Thyroid gland (tissue), 4 donors: Measurements from ENCODE around the gene ATXN7. TPM values are rescaled to one million over a fixed set of nuclear protein-coding genes. Genes with fewer than 3 reads are reported as not detected.
A peak's percentile ranks its signal among the peaks of the same experiment; 100 is the strongest.

Experiments used
- DNase-seq, 2 donors: peaks; one replicate each; pipeline ENCODE4 v3.0.0-alpha.2; 2019
- H3K27ac ChIP-seq, 3 donors: fragments of 200-600 bp; sonication (generic); 1 replicate in 2 of 3; 2 replicates in 1 of 3; pipeline ENCODE4 v1.5.1; 2016 to 2019; ENCODE audit warnings: mild to moderate bottlenecking in 1 of 3, moderate library complexity in 1 of 3
- H3K27me3 ChIP-seq: fragments of 200-600 bp; sonication (generic); one replicate; pipeline ENCODE4 v1.5.1; 2019
- H3K36me3 ChIP-seq, 2 donors: fragments of 200-600 bp; sonication (generic); one replicate each; pipeline ENCODE4 v1.5.1; 2016 to 2019
- H3K4me1 ChIP-seq, 2 donors: fragments of 200-600 bp; sonication (generic); one replicate each; pipeline ENCODE4 v1.5.1; 2017 to 2019
- H3K4me3 ChIP-seq, 3 donors: fragments of 200-600 bp; sonication (generic); replicated peaks in 1 of 3; 1 replicate in 2 of 3; 2 replicates in 1 of 3; pipeline ENCODE4 v1.5.1; 2016; ENCODE audit warnings: mild to moderate bottlenecking in 1 of 3
- H3K9me3 ChIP-seq: fragments of 200-600 bp; sonication (generic); one replicate; pipeline ENCODE4 v1.5.1; 2017
- CTCF ChIP-seq, 6 experiments: fragments of 200-600 bp in 3 of 6; fragments of 450-650 bp in 3 of 6; sonication (generic) in 3 of 6; IDR thresholded peaks; one replicate each; pipeline ENCODE4 v1.5.1; 2016 to 2019; ENCODE audit warnings: antibody characterized with exemption in 6 of 6, mild to moderate bottlenecking in 2 of 6, inconsistent platforms in 1 of 6, moderate library complexity in 1 of 6
- POLR2A ChIP-seq, 2 donors: fragments of 450-650 bp; IDR thresholded peaks; one replicate each; pipeline ENCODE4 v1.6.1; 2017; ENCODE audit warnings: antibody characterized with exemption in 2 of 2, mild to moderate bottlenecking in 2 of 2, moderate library complexity in 1 of 2
- WGBS, 2 donors: methylation state at CpG; one replicate each; pipeline ENCODE4 v1.1.5; 2017; 5-methylcytosine and 5-hydroxymethylcytosine counted together
- intact Hi-C: fragments of 100-400 bp; cut with DNase I; formaldehyde crosslinking; loops from one replicate; pipeline ENCODE4 v1.15.1; 2023
- total RNA-seq, 4 donors: library from RNA; depleted of rRNA; stranded (reverse); fragments of >200 nt; gene quantifications; one replicate each; pipeline ENCODE4 v1.2.3, GENCODE V29; 2016

Gene ATXN7
- total RNA-seq, 4 donors from 2014 or later, result 23.2 to 51.8 (median 33.8) TPM

GRCh38 chr3:63960048-63960711, 96.5 kb downstream of the ATXN7 start:
- TF ChIP-seq POLR2A (IDR thresholded peaks at IDR 0.05) (no peak), CTCF (IDR thresholded peaks at IDR 0.05) (no peak)
- 55 to 75% methylated on average over 6 of the region's 6 CpGs for WGBS, 2 donors
- no peak for DNase-seq
- Histone ChIP-seq H3K36me3 (no peaks in the 10 kb centered on the region), H3K27me3 (no peaks in the 10 kb centered on the region), H3K4me3 (no peak overlapping the region), H3K27ac (no peak overlapping the region), H3K9me3 (no peaks in the 10 kb centered on the region), H3K4me1 (peaks cover 5 to 14% of the 10 kb centered on the region in 2 donors)
- intact Hi-C loops, result no loop called here

- no peaks in the 10 kb centered on the region for H3K27me3 ChIP-seq
- H3K36me3 ChIP-seq, result no peaks in the 10 kb centered on the region
- no peaks in the 10 kb centered on the region for H3K9me3 ChIP-seq
- H3K27ac ChIP-seq, result no peak overlapping the region
- peaks cover 11 to 19% of the 10 kb centered on the region in 2 donors for H3K4me1 ChIP-seq
- TF ChIP-seq POLR2A (IDR thresholded peaks at IDR 0.05), result no peak
- TF ChIP-seq CTCF (IDR thresholded peaks at IDR 0.05), result peak in 5 of 6 experiments; percentile 18 to 65 (median 61)
- intact Hi-C loops, result no loop called here
- no peak overlapping the region for H3K4me3 ChIP-seq
- 20 to 28% methylated on average over 2 of the region's 2 CpGs for WGBS, 2 donors
- no peak for DNase-seq
These were observed 98.2 kb downstream of the ATXN7 start for GRCh38 chr3:63961891-63962290.

GRCh38 chr3:63963496-63963895, 99.8 kb downstream of the ATXN7 start:
- 95 to 98% methylated on average over 1 of the region's 1 CpG for WGBS, 2 donors
- TF ChIP-seq CTCF (IDR thresholded peaks at IDR 0.05), result no peak
- no peak for TF ChIP-seq POLR2A (IDR thresholded peaks at IDR 0.05)
- DNase-seq, result no peak
- no peaks in the 10 kb centered on the region for H3K9me3 ChIP-seq
- no peak overlapping the region for H3K27ac ChIP-seq
- H3K36me3 ChIP-seq, result no peaks in the 10 kb centered on the region
- peaks cover 26 to 31% of the 10 kb centered on the region in 2 donors for H3K4me1 ChIP-seq
- intact Hi-C loops, result no loop called here
- no peak overlapping the region for H3K4me3 ChIP-seq
- no peaks in the 10 kb centered on the region for H3K27me3 ChIP-seq

GRCh38 chr3:63964681-63965485, 101.2 kb downstream of the ATXN7 start:
- H3K4me3 ChIP-seq, result no peak overlapping the region
- 53 to 59% methylated on average over 6 of the region's 6 CpGs for WGBS, 2 donors
- TF ChIP-seq POLR2A (IDR thresholded peaks at IDR 0.05) (no peak), CTCF (IDR thresholded peaks at IDR 0.05) (no peak)
- intact Hi-C loops, result no loop called here
- peak; percentile 53 to 56 for DNase-seq
- H3K36me3 ChIP-seq, result no peaks in the 10 kb centered on the region
- H3K27me3 ChIP-seq, result no peaks in the 10 kb centered on the region
- peaks cover 36 to 45% of the 10 kb centered on the region in 2 donors for H3K4me1 ChIP-seq
- H3K9me3 ChIP-seq, result no peaks in the 10 kb centered on the region
- peak overlapping the region in 2 of 3 donors; percentile 11 to 37 for H3K27ac ChIP-seq

GRCh38 chr3:63966007-63966406, 102.3 kb downstream of the ATXN7 start:
- peaks cover 36 to 54% of the 10 kb centered on the region in 2 donors for H3K4me1 ChIP-seq
- intact Hi-C loops, result no loop called here
- 81 to 95% methylated on average over 4 of the region's 4 CpGs for WGBS, 2 donors
- no peak overlapping the region for H3K4me3 ChIP-seq
- no peak for DNase-seq
- H3K36me3 ChIP-seq, result no peaks in the 10 kb centered on the region
- H3K27me3 ChIP-seq, result no peaks in the 10 kb centered on the region
- no peaks in the 10 kb centered on the region for H3K9me3 ChIP-seq
- H3K27ac ChIP-seq, result no peak overlapping the region
- no peak for TF ChIP-seq POLR2A (IDR thresholded peaks at IDR 0.05)
- TF ChIP-seq CTCF (IDR thresholded peaks at IDR 0.05), result no peak
